GM12878 (cell line): ENCODE data around the gene DCDC1. TPM values are rescaled to one million over a fixed set of nuclear protein-coding genes. Genes with fewer than 3 reads are reported as not detected.

Source experiments
- ATAC-seq: fragments of 200-7000 bp; cut with Tn5 transposase; 3 replicates; pipeline ENCODE4 v1.9.1; 2020; ENCODE audit warnings: mild to moderate bottlenecking, moderate library complexity
- BruUV-seq: library from RNA; stranded (reverse); fragments of 400-500 nt; replicated peaks from 2 replicates; lab custom pipeline; 2021; lab: Mats Ljungman, UMichigan
- CTCF ChIA-PET: fragments of 300-600 bp; sonication (Branson Sonifier 250); formaldehyde crosslinking; extraction: SDS; loops from one replicate; lab custom pipeline; 2021; ENCODE audit warnings: inconsistent platforms; lab: Yijun Ruan, JAX
- POLR2A ChIA-PET: fragments of 350-600 bp; formaldehyde crosslinking; extraction: SDS; loops from one replicate; lab custom pipeline; 2021; ENCODE audit warnings: inconsistent platforms; lab: Charles Lee
- RAD21 ChIA-PET: fragments of 300-600 bp; sonication (Branson Sonifier 250); formaldehyde crosslinking; loops from one replicate; lab custom pipeline; 2023; ENCODE audit warnings: antibody characterized with exemption; ENCODE audit not compliant: unreplicated experiment; lab: Charles Lee
- SMC1A ChIA-PET: fragments of 300-600 bp; sonication (Branson Sonifier 250); formaldehyde crosslinking; loops from one replicate; lab custom pipeline; 2023; ENCODE audit not compliant: unreplicated experiment, uncharacterized antibody; lab: Charles Lee
- DNase-seq: peaks from one replicate; pipeline ENCODE4 v3.0.0-alpha.2; 2011; ENCODE audit warnings: low read depth, low spot score
- FAIRE-seq: peaks from 3 replicates; lab custom pipeline; 2011; peaks lifted over from hg19 to GRCh38; lab: Jason Lieb, UNC
- H2AFZ ChIP-seq: 2 replicates; pipeline ENCODE4 v1.6.0; 2011; ENCODE audit warnings: low read depth, low read length, control low read depth; ENCODE audit not compliant: control insufficient read depth
- H3K27ac ChIP-seq: 2 replicates; pipeline ENCODE4 v1.5.1; 2011; ENCODE audit warnings: control low read depth; ENCODE audit not compliant: control insufficient read depth, insufficient read depth
- H3K27me3 ChIP-seq, 2 experiments: replicated peaks in 1 of 2; 2 replicates each; pipeline versions ENCODE4 v1.6.0 to v1.6.1; 2011; ENCODE audit warnings: low read length in 1 of 2; ENCODE audit not compliant: control insufficient read depth in 2 of 2, insufficient read depth in 2 of 2
- H3K36me3 ChIP-seq, 2 experiments: 2 replicates each; pipeline ENCODE4 v1.5.1; 2011; ENCODE audit warnings: low read length in 1 of 2; ENCODE audit not compliant: control insufficient read depth in 2 of 2, insufficient read depth in 2 of 2
- H3K4me1 ChIP-seq: 2 replicates; pipeline ENCODE4 v1.6.1; 2011; ENCODE audit warnings: mild to moderate bottlenecking, low read length, moderate library complexity, mixed read lengths; ENCODE audit not compliant: control insufficient read depth, insufficient read depth
- H3K4me2 ChIP-seq: 2 replicates; pipeline ENCODE4 v1.6.0; 2011; ENCODE audit warnings: control low read depth; ENCODE audit not compliant: control insufficient read depth, insufficient read depth
- H3K4me3 ChIP-seq: fragments of 200-600 bp; sonication (generic); 2 replicates; pipeline ENCODE4 v1.5.1; 2016
- H3K79me2 ChIP-seq: 2 replicates; pipeline ENCODE4 v1.6.0; 2011; ENCODE audit warnings: low read length; ENCODE audit not compliant: control insufficient read depth, insufficient read depth
- H3K9ac ChIP-seq: 2 replicates; pipeline ENCODE4 v1.8.0; 2011; ENCODE audit warnings: low read length, control low read depth, mixed read lengths; ENCODE audit not compliant: control insufficient read depth, insufficient read depth
- H3K9me3 ChIP-seq: replicated peaks from 3 replicates; pipeline ENCODE4 v1.5.1; 2011; ENCODE audit warnings: mild to moderate bottlenecking, low read length; ENCODE audit not compliant: control insufficient read depth, insufficient read depth
- H4K20me1 ChIP-seq: 2 replicates; pipeline ENCODE4 v1.6.0; 2011; ENCODE audit not compliant: control insufficient read depth, insufficient read depth
- ATF7 ChIP-seq: fragments of 450-650 bp; IDR thresholded peaks from 2 replicates; pipeline ENCODE4 v1.6.1; 2016; ENCODE audit warnings: low read depth, mild to moderate bottlenecking
- BHLHE40 ChIP-seq, 2 experiments: fragments of 450-650 bp in 1 of 2; IDR thresholded peaks; 2 replicates each; pipeline ENCODE4 v1.6.1; 2011 to 2017; ENCODE audit warnings: low read depth in 2 of 2, borderline replicate concordance in 1 of 2, improper control_type of control experiment in 1 of 2, low read length in 1 of 2, mild to moderate bottlenecking in 1 of 2
- KLF5 ChIP-seq: fragments of 450-650 bp; IDR thresholded peaks from 2 replicates; pipeline ENCODE4 v1.6.1; 2014; ENCODE audit warnings: mild to moderate bottlenecking; ENCODE audit not compliant: partially characterized antibody
- MTA3 ChIP-seq: IDR thresholded peaks from 2 replicates; pipeline ENCODE4 v1.6.1; 2012; ENCODE audit warnings: low read length, inconsistent platforms, borderline replicate concordance
- POLR2A ChIP-seq: IDR thresholded peaks from 2 replicates; pipeline ENCODE4 v1.6.1; 2011; ENCODE audit warnings: low read depth, mild to moderate bottlenecking, low read length
- SMAD1 ChIP-seq: fragments of 450-650 bp; IDR thresholded peaks from 2 replicates; pipeline ENCODE4 v1.6.1; 2018; ENCODE audit warnings: mild to moderate bottlenecking, low read depth; ENCODE audit not compliant: partially characterized antibody
- SP1 ChIP-seq: IDR thresholded peaks from one replicate; pipeline ENCODE4 v1.6.1; 2011; ENCODE audit warnings: low read depth, low read length
- STAT1 ChIP-seq: fragments of 450-650 bp; conservative IDR thresholded peaks from 2 replicates; pipeline ENCODE4 v1.6.1; 2014; ENCODE audit warnings: antibody characterized with exemption, mild to moderate bottlenecking
- WGBS: methylation state at CpG from one replicate; pipeline ENCODE4 v1.1.6; 2016; ENCODE audit warnings: low lambda C conversion rate; ENCODE audit not compliant: insufficient replicate concordance, insufficient coverage; ENCODE audit errors: missing lambda C conversion rate; 5-methylcytosine and 5-hydroxymethylcytosine counted together
- in situ Hi-C: fragments of 300-500 bp; cut with MboI; formaldehyde crosslinking; loops from 9 replicates; pipeline ENCODE4 v1.14.3; 2018; ENCODE audit warnings: mixed read lengths
- intact Hi-C: fragments of 100-400 bp; cut with micrococcal nuclease; formaldehyde crosslinking; loops from one replicate; pipeline ENCODE4 v1.14.2; 2022; ENCODE audit not compliant: unreplicated experiment
- polyA plus RNA-seq, 11 experiments: library from polyadenylated mRNA; depleted of rRNA in 4 of 11; unstranded in 6 of 11; stranded (reverse) in 5 of 11; fragments of >200 nt; fragmentation: Nextera tagmentation in 4 of 11; fragmentation: Illumina TruSeq in 1 of 11; extraction: Ambion mirVana in 4 of 11; extraction: Trizol in 1 of 11; gene quantifications; 1 replicate in 1 of 11; 2 replicates in 10 of 11; pipeline versions ENCODE4 v1.2.1 to v1.2.3, GENCODE V29; 2011 to 2016; ENCODE audit warnings: inconsistent platforms in 2 of 11, missing spikeins in 2 of 11, low read depth in 1 of 11
- total RNA-seq, 4 experiments: library from RNA; depleted of rRNA in 3 of 4; stranded (reverse); fragments of >200 nt in 3 of 4; fragmentation: Illumina TruSeq in 1 of 4; extraction: Trizol in 1 of 4; gene quantifications; 2 replicates each; pipeline versions ENCODE4 v1.2.1 to v1.2.3, GENCODE V29; 2013 to 2021
- TF ChIP-seq, protein P1 (sequence below): fragments of 450-650 bp; formaldehyde crosslinking; IDR thresholded peaks from 2 replicates; pipeline ENCODE4 v1.4.0; 2022; ENCODE audit warnings: mild to moderate bottlenecking, moderate library complexity
- TF ChIP-seq, protein P2 (sequence below): IDR thresholded peaks from 2 replicates; pipeline ENCODE4 v1.6.1; 2011; ENCODE audit warnings: low read depth, low read length, improper control_type of control experiment, borderline replicate concordance

Gene DCDC1
- total and polyA plus RNA-seq, 10 of the 15 experiments (the other 5 are each of a cell fraction or from before 2014, with no cell fraction given) = not detected

DNA sequence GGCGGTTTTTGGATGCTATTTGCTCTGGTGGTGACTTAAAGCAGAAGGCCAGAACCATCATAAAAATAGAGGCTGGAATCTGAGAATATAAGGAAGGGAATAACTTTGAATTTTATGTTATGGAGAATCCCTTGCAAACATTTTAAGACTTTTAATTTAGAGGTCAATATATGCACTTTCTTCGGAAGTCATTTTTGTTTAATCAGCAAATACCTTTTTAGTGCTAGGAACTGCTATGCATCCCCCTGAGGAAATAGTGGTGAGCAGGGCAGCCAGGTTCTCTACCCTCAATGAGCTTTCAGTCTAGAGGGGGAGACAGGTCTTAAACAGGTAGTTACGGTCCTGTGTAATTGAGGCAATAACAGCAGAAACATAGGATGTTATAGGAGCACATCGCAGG is 516.9 kb downstream of the DCDC1 start:
- intact Hi-C loops = no loop called here
- RAD21 ChIA-PET = no interaction called here
- H3K4me2 ChIP-seq = no peak overlapping the region
- H3K4me1 ChIP-seq = no peaks in the 10 kb centered on the region
- DNase-seq (no peak), FAIRE-seq (no peak), ATAC-seq (no peak)
- no peak overlapping the region for H3K4me3 ChIP-seq
- WGBS = 28% methylated on average over 4 of the region's 4 CpGs
- H4K20me1 ChIP-seq = no peaks in the 10 kb centered on the region
- CTCF ChIA-PET = interaction anchor here (1.2 kb wide), 1 partner anchor 507 kb away, joined by 3 read pairs; no protein-coding TSS in a partner anchor
- no peak overlapping the region for H3K9ac ChIP-seq
- no peak overlapping the region for H2AFZ ChIP-seq
- POLR2A ChIA-PET = no interaction called here
- H3K27me3 ChIP-seq = no peaks in the 10 kb centered on the region; a peak in 1 of 4 replicates
- SMC1A ChIA-PET = interaction anchor here (1.3 kb wide), 1 partner anchor 10 kb away, joined by 6 read pairs; no protein-coding TSS in a partner anchor
- no peaks in the 10 kb centered on the region for H3K36me3 ChIP-seq
- TF ChIP-seq BHLHE40 (IDR thresholded peaks at IDR 0.05; ENCODE audit: borderline replicate concordance in 1 of 2, low read depth in 2 of 2, low read length in 1 of 2) = no peak
- TF ChIP-seq, protein P1, sequence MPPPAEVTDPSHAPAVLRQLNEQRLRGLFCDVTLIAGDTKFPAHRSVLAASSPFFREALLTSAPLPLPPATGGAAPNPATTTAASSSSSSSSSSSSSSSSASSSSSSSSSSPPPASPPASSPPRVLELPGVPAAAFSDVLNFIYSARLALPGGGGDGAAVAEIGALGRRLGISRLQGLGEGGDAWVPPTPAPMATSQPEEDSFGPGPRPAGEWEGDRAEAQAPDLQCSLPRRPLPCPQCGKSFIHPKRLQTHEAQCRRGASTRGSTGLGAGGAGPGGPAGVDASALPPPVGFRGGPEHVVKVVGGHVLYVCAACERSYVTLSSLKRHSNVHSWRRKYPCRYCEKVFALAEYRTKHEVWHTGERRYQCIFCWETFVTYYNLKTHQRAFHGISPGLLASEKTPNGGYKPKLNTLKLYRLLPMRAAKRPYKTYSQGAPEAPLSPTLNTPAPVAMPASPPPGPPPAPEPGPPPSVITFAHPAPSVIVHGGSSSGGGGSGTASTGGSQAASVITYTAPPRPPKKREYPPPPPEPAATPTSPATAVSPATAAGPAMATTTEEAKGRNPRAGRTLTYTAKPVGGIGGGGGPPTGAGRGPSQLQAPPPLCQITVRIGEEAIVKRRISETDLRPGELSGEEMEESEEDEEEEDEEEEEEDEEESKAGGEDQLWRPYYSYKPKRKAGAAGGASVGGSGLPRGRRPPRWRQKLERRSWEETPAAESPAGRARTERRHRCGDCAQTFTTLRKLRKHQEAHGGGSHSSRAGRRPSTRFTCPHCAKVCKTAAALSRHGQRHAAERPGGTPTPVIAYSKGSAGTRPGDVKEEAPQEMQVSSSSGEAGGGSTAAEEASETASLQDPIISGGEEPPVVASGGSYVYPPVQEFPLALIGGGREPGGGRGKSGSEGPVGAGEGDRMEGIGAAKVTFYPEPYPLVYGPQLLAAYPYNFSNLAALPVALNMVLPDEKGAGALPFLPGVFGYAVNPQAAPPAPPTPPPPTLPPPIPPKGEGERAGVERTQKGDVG (CRISPR knock-in tag) = no peak
- TF ChIP-seq MTA3 = no peak
- TF ChIP-seq, protein P2, sequence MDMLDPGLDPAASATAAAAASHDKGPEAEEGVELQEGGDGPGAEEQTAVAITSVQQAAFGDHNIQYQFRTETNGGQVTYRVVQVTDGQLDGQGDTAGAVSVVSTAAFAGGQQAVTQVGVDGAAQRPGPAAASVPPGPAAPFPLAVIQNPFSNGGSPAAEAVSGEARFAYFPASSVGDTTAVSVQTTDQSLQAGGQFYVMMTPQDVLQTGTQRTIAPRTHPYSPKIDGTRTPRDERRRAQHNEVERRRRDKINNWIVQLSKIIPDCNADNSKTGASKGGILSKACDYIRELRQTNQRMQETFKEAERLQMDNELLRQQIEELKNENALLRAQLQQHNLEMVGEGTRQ = no peak
- no peak for TF ChIP-seq POLR2A
- TF ChIP-seq SMAD1 = no peak
- TF ChIP-seq KLF5 = no peak
- TF ChIP-seq ATF7 = no peak
- TF ChIP-seq STAT1 = no peak
- no peak for TF ChIP-seq SP1
- no peak overlapping the region for H3K27ac ChIP-seq
- no peaks in the 10 kb centered on the region for H3K79me2 ChIP-seq
- in situ Hi-C loops = no loop called here
- BruUV-seq = no TSS peak
- H3K9me3 ChIP-seq = no peaks in the 10 kb centered on the region
